NCI-H2107 treated with DMSO at 0.1 percent for 48 hours (cell line): ENCODE results near the gene CHEK2.
"Not testable (repeated sequence)": the region's sequence is repeated elsewhere in the genome, so short reads cannot be mapped to it uniquely, and the experiment has no call there.

Experiments used
- DNase-seq: peaks from one replicate; lab custom pipeline; 2025; ENCODE audit not compliant: unreplicated experiment; lab: John Stamatoyannopoulos, UW

Gene CHEK2

GRCh38 chr22:28693041-28693760 lies 48.4 kb downstream of the CHEK2 start:
- DNase-seq, result not testable (repeated sequence)

- not testable (repeated sequence) for DNase-seq
Measured at GRCh38 chr22:28689796-28690195, 51.8 kb downstream of the CHEK2 start.

GRCh38 chr22:28682966-28683365 lies 58.7 kb downstream of the CHEK2 start:
- not testable (repeated sequence) for DNase-seq

GRCh38 chr22:28680813-28681490 lies 60.7 kb downstream of the CHEK2 start:
- not testable (repeated sequence) for DNase-seq

DNA sequence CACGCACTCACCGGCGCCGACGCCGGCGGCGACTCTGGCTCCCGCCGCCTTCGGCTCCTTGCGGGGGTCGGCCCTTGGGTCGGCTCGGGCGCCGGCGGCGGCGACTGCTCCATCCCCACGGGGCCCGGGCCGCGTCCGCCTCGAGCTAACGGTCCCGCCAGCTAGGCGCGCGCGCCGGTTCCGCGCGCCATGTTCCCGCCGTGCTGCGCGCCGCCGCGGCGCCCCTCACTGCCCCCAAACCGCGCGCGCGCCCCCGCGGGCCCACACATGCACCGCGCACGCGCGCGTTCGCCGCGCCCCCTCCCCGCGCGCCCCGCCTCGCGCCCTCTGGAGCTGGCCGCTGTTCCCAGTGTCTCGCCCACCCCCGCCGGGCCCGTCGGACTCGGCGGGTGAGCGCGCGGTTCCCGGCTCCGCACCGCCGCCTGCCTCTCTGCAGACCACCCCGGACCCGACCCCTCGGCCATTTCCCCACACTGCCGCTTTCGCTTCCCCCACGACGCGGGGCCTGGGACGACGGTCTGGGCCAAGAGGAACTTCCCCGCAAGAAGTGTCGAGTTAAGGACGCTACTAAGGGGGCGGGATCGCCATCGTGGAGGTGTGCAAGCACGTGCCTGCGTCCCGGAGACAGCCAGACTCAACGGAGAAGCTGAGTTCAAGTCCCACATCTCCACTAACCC lies 61.9 kb downstream of the CHEK2 start, which contains the start of gene TTC28:
Gene TTC28 (minus strand): TSS at position 230 of the 677 bp plus-strand sequence. CDS start 117 bp downstream, at position 113.
- not testable (repeated sequence) for DNase-seq

DNA sequence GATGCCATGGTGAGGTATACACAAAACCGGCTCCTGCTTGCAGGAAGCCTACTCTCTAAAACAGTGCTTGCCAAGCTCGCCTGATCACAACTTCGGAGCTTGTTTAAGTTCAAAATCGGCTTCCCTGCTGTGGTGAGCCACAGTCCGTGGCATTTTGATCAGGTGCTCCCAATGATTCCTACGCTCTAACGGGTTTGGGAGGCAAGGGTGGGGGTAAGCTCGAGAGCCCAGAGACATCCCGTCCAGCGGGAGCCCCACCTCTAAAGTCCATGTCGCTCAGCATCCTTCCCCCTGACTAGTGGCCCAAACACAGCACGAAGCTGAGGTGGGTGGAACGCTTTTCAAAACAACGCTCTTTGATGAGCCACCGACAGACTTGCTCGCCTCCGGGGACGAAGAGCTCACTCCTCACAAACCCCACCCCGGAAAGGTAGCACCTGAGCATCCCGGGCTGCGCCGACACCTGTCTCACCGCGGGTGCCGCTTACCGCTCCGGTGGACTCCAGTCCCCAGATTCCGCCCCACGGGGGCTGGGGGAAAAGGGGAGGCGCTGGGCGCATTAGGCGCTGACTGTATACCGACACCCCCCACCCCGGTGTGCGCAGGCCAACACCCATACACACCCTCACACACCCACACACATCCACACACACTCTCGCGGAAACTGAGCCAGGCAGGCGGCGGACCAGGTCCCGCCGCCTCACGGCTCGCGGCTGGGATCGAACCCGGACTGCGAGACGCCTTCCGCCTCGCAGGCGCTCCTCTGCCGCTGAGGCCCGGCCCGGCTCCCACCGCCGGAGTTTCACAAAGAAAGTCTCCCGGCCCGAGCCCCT lies 62.6 kb downstream of the CHEK2 start:
- DNase-seq, result not testable (repeated sequence)

DNA sequence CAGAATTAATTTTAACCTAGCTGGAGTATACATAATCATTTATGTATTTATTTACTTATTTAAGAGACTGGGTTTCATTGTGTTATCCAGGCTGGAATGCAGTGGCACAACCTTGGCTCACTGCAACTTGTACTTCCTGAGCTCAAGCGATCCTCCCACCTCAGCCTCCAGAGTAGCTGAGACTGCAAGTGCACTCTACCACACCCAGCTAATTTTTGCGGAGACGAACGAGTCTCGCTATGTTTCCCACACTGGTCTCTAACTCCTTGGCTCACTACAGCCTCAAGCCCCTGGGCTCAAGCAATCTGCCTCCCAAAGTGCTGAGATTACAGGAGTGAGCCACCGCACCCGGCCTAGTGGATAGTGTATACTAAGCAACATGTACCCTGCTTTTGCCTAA lies 63.5 kb downstream of the CHEK2 start:
- DNase-seq, result not testable (repeated sequence)

GRCh38 chr22:28674121-28674563 lies 67.5 kb downstream of the CHEK2 start:
- DNase-seq, result no peak

GRCh38 chr22:28670756-28671155 lies 70.9 kb downstream of the CHEK2 start:
- DNase-seq, result no peak

GRCh38 chr22:28670161-28670560 lies 71.5 kb downstream of the CHEK2 start:
- no peak for DNase-seq

- DNase-seq, result no peak
Measured at GRCh38 chr22:28669387-28669786, 72.2 kb downstream of the CHEK2 start.

DNA sequence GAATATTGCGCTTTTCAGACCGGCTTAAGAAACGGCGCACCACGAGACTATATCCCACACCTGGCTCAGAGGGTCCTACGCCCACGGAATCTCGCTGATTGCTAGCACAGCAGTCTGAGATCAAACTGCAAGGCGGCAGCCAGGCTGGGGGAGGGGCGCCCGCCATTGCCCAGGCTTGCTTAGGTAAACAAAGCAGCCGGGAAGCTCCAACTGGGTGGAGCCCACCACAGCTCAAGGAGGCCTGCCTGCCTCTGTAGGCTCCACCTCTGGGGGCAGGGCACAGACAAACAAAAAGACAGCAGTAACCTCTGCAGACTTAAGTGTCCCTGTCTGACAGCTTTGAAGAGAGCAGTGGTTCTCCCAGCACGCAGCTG lies 78.1 kb downstream of the CHEK2 start:
- DNase-seq, result not testable (repeated sequence)

GRCh38 chr22:28658448-28658847 lies 83.2 kb downstream of the CHEK2 start:
- no peak for DNase-seq

GRCh38 chr22:28656181-28656580 lies 85.4 kb downstream of the CHEK2 start:
- no peak for DNase-seq

- no peak for DNase-seq
Measured at GRCh38 chr22:28650463-28650862, 91.2 kb downstream of the CHEK2 start.

DNA sequence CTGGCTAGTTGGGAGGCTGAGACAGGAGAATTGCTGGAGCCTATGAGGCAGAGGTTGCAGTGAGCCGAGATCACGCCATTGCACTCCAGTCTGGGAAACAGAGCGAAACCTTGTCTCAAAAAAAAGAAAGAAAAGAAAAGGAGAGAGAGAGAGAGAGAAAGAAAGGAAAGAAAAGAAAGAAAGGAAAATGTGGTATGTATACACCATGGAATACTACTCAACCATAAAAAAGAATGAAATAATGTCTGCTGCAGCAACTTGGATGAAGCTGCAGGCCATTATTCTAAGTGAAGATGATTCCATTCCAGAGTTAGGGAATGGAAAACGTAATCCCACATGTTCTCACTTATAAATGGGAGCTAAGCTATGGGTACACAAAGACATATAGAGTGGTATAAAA lies 92.8 kb downstream of the CHEK2 start:
- no peak for DNase-seq

- no peak for DNase-seq
Measured at GRCh38 chr22:28647216-28647615, 94.4 kb downstream of the CHEK2 start.

GRCh38 chr22:28639321-28639720 lies 102.3 kb downstream of the CHEK2 start:
- DNase-seq, result no peak
